ENCODE data around the gene ENTREP3.
A peak's percentile ranks its signal among the peaks of the same experiment; 100 is the strongest.

ENTREP3 gene

DNA sequence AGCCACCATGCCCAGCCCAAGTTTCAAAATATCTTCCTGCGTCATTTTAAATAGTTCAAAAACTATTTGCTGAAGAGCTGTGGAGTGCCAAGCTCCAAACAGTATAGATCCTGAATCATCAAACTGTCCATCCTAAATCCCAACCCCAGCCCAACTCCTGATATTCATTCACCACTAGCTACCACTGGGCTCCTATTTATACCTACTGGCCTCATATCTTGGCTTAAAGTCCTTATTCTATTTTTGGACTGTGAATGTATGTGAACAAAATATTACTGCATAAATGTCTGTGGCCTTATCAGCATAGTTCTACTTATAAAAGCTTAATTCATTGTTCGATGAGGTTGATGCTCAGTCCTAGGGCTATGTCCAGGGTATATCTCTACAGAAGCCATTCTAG lies 12.1 kb upstream of the ENTREP3 start:
- DNase-seq (no peak), ATAC-seq (no peak)
- Mint-ChIP-seq H3K27ac (no peak overlapping the region), H3K4me1 (peaks cover 24% of the 10 kb centered on the region), H3K4me3 (no peak overlapping the region), H3K9me3 (no peaks in the 10 kb centered on the region), H3K27me3 (no peaks in the 10 kb centered on the region), H3K36me3 (ENCODE audit: low read depth) (peaks cover 74% of the 10 kb centered on the region)

- no peak for DNase-seq
- ATAC-seq, result no peak
- H3K9me3 Mint-ChIP-seq, result no peaks in the 10 kb centered on the region
- H3K4me1 Mint-ChIP-seq, result peaks cover 25% of the 10 kb centered on the region
- no peak overlapping the region for H3K27ac Mint-ChIP-seq
- no peak overlapping the region for H3K4me3 Mint-ChIP-seq
- H3K36me3 Mint-ChIP-seq (ENCODE audit: low read depth), result peaks cover 72% of the 10 kb centered on the region
- H3K27me3 Mint-ChIP-seq, result no peaks in the 10 kb centered on the region
These were observed 11.3 kb upstream of the ENTREP3 start for GRCh38 chr1:155266553-155266952.

- peaks cover 32% of the 10 kb centered on the region for H3K4me1 Mint-ChIP-seq
- H3K27ac Mint-ChIP-seq, result peak overlapping the region; percentile 96
- H3K9me3 Mint-ChIP-seq, result no peaks in the 10 kb centered on the region
- DNase-seq, result no peak
- ATAC-seq, result no peak
- H3K4me3 Mint-ChIP-seq, result peak overlapping the region; percentile 97
- H3K36me3 Mint-ChIP-seq (ENCODE audit: low read depth), result peaks cover 62% of the 10 kb centered on the region
- H3K27me3 Mint-ChIP-seq, result no peaks in the 10 kb centered on the region
These were observed 7.8 kb upstream of the ENTREP3 start for GRCh38 chr1:155263067-155263466.

DNA sequence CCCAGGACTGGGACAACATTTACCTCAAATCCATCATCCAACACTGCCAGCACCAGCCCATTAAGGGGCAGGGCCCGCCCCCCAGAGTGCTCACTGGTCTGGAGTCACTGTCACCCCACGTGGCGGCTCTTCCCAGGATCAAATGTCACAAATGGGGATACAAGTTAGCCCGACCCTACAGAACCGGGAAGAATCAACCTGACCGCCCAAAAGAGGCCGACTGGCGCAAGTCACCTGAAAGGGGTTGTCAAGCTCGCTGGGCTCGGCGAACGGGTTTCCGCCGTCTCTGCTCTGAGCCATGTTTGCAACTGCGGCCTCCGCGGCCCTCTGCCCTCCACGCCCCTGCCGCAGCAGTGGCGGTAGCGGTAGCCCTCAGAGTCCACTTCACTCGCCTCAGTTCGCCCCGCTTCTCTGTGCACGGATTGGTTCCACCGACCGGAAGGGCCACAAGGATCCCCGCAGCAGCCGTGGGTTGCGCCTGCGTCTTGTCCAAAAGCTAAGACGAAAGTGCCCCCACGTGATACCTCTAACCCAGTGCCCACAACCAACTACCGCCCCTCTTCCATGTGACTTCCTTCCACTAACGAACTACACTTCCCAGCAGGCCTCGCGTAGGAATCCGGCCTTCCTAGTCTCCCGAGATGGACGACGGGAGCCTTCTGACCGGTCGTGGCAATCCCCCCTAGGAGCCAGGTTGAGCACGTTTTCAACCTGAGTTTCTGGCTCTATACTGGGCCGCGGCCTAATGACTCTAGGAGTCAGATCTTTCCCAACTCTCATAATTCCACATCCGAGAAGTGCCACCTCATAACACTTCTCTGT lies 6.8 kb upstream of the ENTREP3 start, which contains the start of gene SCAMP3:
TSS of gene SCAMP3 (minus strand) at position 509 of the 822 bp plus-strand sequence. CDS start at position 300, 209 bp downstream.
- Mint-ChIP-seq H3K27ac (peak within 1 kb of the TSS; percentile 96), H3K27me3 (no peaks in the 10 kb centered on the region), H3K4me1 (peaks cover 30% of the 10 kb centered on the region), H3K36me3 (ENCODE audit: low read depth) (peaks cover 59% of the 10 kb centered on the region), H3K9me3 (no peaks in the 10 kb centered on the region), H3K4me3 (peak within 1 kb of the TSS; percentile 97)
- peak; percentile 98 for ATAC-seq
- peak; percentile 89 for DNase-seq

- Mint-ChIP-seq H3K27ac (peak overlapping the region; percentile 96), H3K4me3 (peak overlapping the region; percentile 97), H3K9me3 (no peaks in the 10 kb centered on the region), H3K27me3 (no peaks in the 10 kb centered on the region), H3K4me1 (peaks cover 30% of the 10 kb centered on the region), H3K36me3 (ENCODE audit: low read depth) (peaks cover 55% of the 10 kb centered on the region)
- ATAC-seq (peak; percentile 22), DNase-seq (no peak)
These were observed 6.2 kb upstream of the ENTREP3 start for GRCh38 chr1:155261493-155261851.

DNA sequence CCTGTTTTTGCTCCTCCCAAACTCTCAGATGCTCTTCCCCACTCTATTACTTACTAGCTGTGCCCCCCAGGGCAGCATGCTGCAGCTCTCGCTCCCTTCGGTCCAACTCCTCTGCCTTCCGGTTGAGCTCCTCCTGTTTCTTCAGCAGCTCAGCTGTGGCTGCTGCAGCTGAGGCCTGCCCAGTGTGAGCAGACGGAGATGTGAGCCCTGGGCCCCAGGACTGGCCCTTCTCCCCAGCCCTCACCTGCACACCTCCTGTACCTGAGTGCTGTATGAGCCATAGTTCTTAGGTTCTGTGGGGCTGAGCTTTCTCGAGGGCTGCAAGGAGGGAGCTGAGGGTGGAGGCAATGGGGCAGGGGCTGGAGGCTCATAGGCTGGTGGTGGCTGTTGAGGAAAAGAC lies 5.0 kb upstream of the ENTREP3 start:
- peak overlapping the region; percentile 6 for H3K27ac Mint-ChIP-seq
- DNase-seq, result no peak
- no peaks in the 10 kb centered on the region for H3K27me3 Mint-ChIP-seq
- H3K9me3 Mint-ChIP-seq, result no peaks in the 10 kb centered on the region
- peaks cover 46% of the 10 kb centered on the region for H3K36me3 Mint-ChIP-seq (ENCODE audit: low read depth)
- H3K4me3 Mint-ChIP-seq, result peak overlapping the region; percentile 97
- ATAC-seq, result no peak
- H3K4me1 Mint-ChIP-seq, result peaks cover 32% of the 10 kb centered on the region

GRCh38 chr1:155256058-155256852 lies 972 bp upstream of the ENTREP3 start:
- Mint-ChIP-seq H3K9me3 (no peaks in the 10 kb centered on the region), H3K4me1 (peaks cover 29% of the 10 kb centered on the region)

DNA sequence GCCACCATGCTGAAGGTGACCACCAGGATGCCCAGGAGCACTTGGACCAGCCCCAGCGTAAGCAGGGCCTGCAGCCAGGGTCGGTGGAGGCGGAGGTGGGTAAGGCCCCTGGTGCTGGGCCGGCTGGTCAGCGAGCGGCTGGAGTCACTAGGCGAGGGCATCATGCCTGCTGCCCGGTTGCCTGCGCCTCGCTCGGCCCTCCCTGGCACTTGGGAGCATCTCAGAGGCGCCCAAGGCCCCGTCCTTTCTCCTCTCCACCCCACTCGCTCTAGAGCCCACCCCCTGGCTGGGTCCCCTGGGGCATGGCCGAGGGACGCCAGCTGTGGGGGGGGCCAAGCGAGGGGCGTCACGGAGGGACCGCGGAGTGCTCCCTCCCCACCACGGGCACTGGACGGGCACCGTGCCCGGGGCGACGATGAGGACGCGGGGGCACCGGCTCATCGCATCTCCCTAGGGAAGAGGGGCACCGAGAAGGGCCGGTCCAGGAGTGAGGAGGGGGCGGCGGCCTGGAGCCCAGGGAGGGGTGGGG lies 505 bp downstream of the ENTREP3 start:
- peaks cover 15% of the 10 kb centered on the region for H3K36me3 Mint-ChIP-seq (ENCODE audit: low read depth)
- DNase-seq, result no peak
- ATAC-seq, result no peak

More at GRCh38 chr1:155256058-155256852, 972 bp upstream of the ENTREP3 start:
- no peak for ATAC-seq
- peak overlapping the region; percentile 86 for H3K4me3 Mint-ChIP-seq
- peak overlapping the region; percentile 18 for H3K27ac Mint-ChIP-seq
- peaks cover 24% of the 10 kb centered on the region for H3K36me3 Mint-ChIP-seq (ENCODE audit: low read depth)
- DNase-seq, result no peak
- no peaks in the 10 kb centered on the region for H3K27me3 Mint-ChIP-seq

DNA sequence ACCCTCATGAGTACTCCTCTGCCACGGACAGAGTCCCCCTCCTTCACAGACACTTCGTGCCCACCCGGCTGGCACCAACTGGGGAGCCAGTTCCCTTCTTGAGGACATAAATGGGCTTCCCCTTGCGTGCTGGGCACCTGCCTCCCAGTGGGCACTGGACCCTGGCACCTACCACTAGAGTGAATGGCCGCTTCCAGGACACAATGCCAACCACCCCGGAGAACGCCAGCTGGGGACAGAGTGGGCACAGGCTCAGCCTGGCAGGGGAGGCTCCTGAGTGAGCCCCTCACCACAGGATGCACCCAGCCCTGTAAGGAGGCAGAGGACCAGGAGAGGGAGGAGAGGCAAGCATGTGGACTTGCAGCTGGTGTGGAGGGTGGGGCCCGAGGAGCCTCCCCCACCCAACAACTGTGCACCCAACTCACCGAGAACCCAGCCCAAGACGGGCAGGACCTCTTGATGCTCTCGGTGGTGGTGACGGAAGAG lies 1.0 kb downstream of the ENTREP3 start:
- H3K36me3 Mint-ChIP-seq (ENCODE audit: low read depth), result peaks cover 15% of the 10 kb centered on the region
- H3K4me1 Mint-ChIP-seq, result peaks cover 25% of the 10 kb centered on the region
- no peak for ATAC-seq
- no peaks in the 10 kb centered on the region for H3K27me3 Mint-ChIP-seq
- H3K4me3 Mint-ChIP-seq, result peak overlapping the region; percentile 86
- H3K9me3 Mint-ChIP-seq, result no peaks in the 10 kb centered on the region
- no peak for DNase-seq
- H3K27ac Mint-ChIP-seq, result peak overlapping the region; percentile 73

More for the DNA sequence above, 505 bp downstream of the ENTREP3 start:
- H3K9me3 Mint-ChIP-seq, result no peaks in the 10 kb centered on the region
- H3K4me1 Mint-ChIP-seq, result peaks cover 25% of the 10 kb centered on the region
- H3K27me3 Mint-ChIP-seq, result no peaks in the 10 kb centered on the region
- H3K27ac Mint-ChIP-seq, result peak overlapping the region; percentile 73
- peak overlapping the region; percentile 86 for H3K4me3 Mint-ChIP-seq

DNA sequence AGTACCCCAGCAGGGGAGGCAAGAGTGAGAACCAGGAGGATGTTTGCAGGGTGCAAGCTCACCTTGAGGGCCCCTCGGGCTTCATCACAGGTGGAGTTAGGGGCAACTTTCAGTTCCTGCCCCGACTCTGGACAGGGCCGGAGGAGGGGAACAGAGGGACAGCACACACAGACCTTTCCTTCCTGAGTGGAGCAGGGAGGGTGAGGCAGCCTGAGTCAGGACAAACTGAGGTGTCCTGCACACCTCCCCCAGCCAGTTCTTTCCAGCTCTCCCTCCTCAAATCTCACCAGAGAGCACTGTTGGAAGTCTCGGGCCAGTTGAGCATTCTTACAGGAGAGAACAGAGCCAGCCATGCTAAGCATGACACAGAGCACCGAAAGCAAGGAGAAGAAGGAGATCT lies 1.5 kb downstream of the ENTREP3 start:
- H3K4me1 Mint-ChIP-seq, result peaks cover 25% of the 10 kb centered on the region
- no peak for ATAC-seq
- H3K4me3 Mint-ChIP-seq, result peak overlapping the region; percentile 86
- no peaks in the 10 kb centered on the region for H3K27me3 Mint-ChIP-seq
- H3K9me3 Mint-ChIP-seq, result no peaks in the 10 kb centered on the region
- no peak overlapping the region for H3K27ac Mint-ChIP-seq
- peaks cover 15% of the 10 kb centered on the region for H3K36me3 Mint-ChIP-seq (ENCODE audit: low read depth)
- DNase-seq, result no peak

GRCh38 chr1:155253208-155253607 lies 2.1 kb downstream of the ENTREP3 start:
- Mint-ChIP-seq H3K27me3 (no peaks in the 10 kb centered on the region), H3K9me3 (no peaks in the 10 kb centered on the region), H3K4me1 (peaks cover 25% of the 10 kb centered on the region), H3K36me3 (ENCODE audit: low read depth) (peaks cover 10% of the 10 kb centered on the region), H3K4me3 (peak overlapping the region; percentile 86), H3K27ac (no peak overlapping the region)
- ATAC-seq (no peak), DNase-seq (no peak)

GRCh38 chr1:155251566-155251965 lies 3.7 kb downstream of the ENTREP3 start:
- no peak overlapping the region for H3K4me3 Mint-ChIP-seq
- no peaks in the 10 kb centered on the region for H3K27me3 Mint-ChIP-seq
- no peak overlapping the region for H3K27ac Mint-ChIP-seq
- no peaks in the 10 kb centered on the region for H3K9me3 Mint-ChIP-seq
- peaks cover 4% of the 10 kb centered on the region for H3K36me3 Mint-ChIP-seq (ENCODE audit: low read depth)
- ATAC-seq, result no peak
- H3K4me1 Mint-ChIP-seq, result peaks cover 25% of the 10 kb centered on the region
- DNase-seq, result no peak

- Mint-ChIP-seq H3K27me3 (no peaks in the 10 kb centered on the region), H3K4me3 (peak overlapping the region; percentile 52), H3K9me3 (no peaks in the 10 kb centered on the region), H3K27ac (no peak overlapping the region), H3K4me1 (peaks cover 24% of the 10 kb centered on the region), H3K36me3 (ENCODE audit: low read depth) (peaks cover 4% of the 10 kb centered on the region)
- ATAC-seq (peak; percentile 97), DNase-seq (peak; percentile 98)
These were observed 4.4 kb downstream of the ENTREP3 start for GRCh38 chr1:155250633-155251449.

DNA sequence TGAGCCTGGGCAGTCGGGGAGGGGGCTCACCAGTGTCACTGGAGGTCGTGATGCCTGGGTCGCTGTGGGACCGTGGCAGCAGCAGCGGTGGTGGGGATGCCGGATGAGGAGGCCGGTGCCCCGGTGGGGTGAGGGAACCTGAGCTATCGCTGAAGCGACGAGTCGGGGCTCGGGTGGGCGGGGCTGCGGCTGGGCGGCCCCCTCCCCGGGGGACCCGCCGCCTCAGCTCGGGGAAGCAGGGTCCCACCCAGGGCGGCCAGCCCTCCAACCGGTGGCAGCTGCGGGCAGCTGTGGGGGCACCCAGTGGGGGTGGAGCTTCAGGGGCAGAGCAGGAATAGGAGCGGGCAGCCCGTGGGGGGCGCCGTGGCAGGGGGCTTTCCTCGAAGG lies 5.0 kb downstream of the ENTREP3 start:
- ATAC-seq (peak; percentile 2), DNase-seq (no peak)
- H3K4me3 Mint-ChIP-seq, result peak overlapping the region; percentile 63
- H3K9me3 Mint-ChIP-seq, result no peaks in the 10 kb centered on the region
- peaks cover 23% of the 10 kb centered on the region for H3K4me1 Mint-ChIP-seq
- peaks cover 4% of the 10 kb centered on the region for H3K36me3 Mint-ChIP-seq (ENCODE audit: low read depth)
- no peaks in the 10 kb centered on the region for H3K27me3 Mint-ChIP-seq
- peak overlapping the region; percentile 52 for H3K27ac Mint-ChIP-seq
